GM18519 (cell line): Measurements from ENCODE around the gene CXXC5.
"Not testable (repeated sequence)": the region's sequence is repeated elsewhere in the genome, so short reads cannot be mapped to it uniquely, and the experiment has no call there.

Source experiments
- ATAC-seq: cut with Tn5 transposase; IDR thresholded peaks from one replicate; pipeline ENCODE4 v1.9.1; 2021; ENCODE audit warnings: mild to moderate bottlenecking, moderate library complexity; ENCODE audit not compliant: unreplicated experiment, low FRiP score

Gene CXXC5

GRCh38 chr5:139648205-139649081, at the start of gene CXXC5:
Gene CXXC5 (plus strand): TSS chr5:139648349. CDS start chr5:139680524, 32,175 bp downstream.
- no peak for ATAC-seq

- not testable (repeated sequence) for ATAC-seq
These were observed 49.6 kb upstream of the CXXC5 start for GRCh38 chr5:139598601-139598965.

- no peak for ATAC-seq
These were observed 47.7 kb upstream of the CXXC5 start for GRCh38 chr5:139600336-139600949.

GRCh38 chr5:139601429-139601828, 46.7 kb upstream of the CXXC5 start:
- no peak for ATAC-seq

GRCh38 chr5:139601948-139602347, 46.2 kb upstream of the CXXC5 start:
- not testable (repeated sequence) for ATAC-seq

GRCh38 chr5:139605887-139606286, 42.3 kb upstream of the CXXC5 start:
- ATAC-seq: no peak

- ATAC-seq: no peak
These were observed 36.2 kb upstream of the CXXC5 start for GRCh38 chr5:139611703-139612584.

GRCh38 chr5:139619861-139620260, 28.3 kb upstream of the CXXC5 start:
- ATAC-seq: no peak

- not testable (repeated sequence) for ATAC-seq
These were observed 22.8 kb upstream of the CXXC5 start for GRCh38 chr5:139625398-139625797.

- ATAC-seq: no peak
These were observed 17.3 kb upstream of the CXXC5 start for GRCh38 chr5:139630855-139631254.

- ATAC-seq: no peak
These were observed 16.5 kb upstream of the CXXC5 start for GRCh38 chr5:139631520-139632165.

GRCh38 chr5:139633295-139634027, 14.7 kb upstream of the CXXC5 start:
- no peak for ATAC-seq

GRCh38 chr5:139634028-139634325, 14.2 kb upstream of the CXXC5 start:
- no peak for ATAC-seq

- ATAC-seq: no peak
These were observed 13.6 kb upstream of the CXXC5 start for GRCh38 chr5:139634541-139634940.

GRCh38 chr5:139635191-139635590, 13.0 kb upstream of the CXXC5 start:
- no peak for ATAC-seq

- no peak for ATAC-seq
These were observed 12.4 kb upstream of the CXXC5 start for GRCh38 chr5:139635606-139636206.

GRCh38 chr5:139636207-139636792, 11.8 kb upstream of the CXXC5 start:
- peak; percentile 57 for ATAC-seq

GRCh38 chr5:139636975-139637408, 11.2 kb upstream of the CXXC5 start:
- no peak for ATAC-seq

GRCh38 chr5:139637438-139638089, 10.6 kb upstream of the CXXC5 start:
- no peak for ATAC-seq
